ENCODE results near the gene CCDC149. TPM values are rescaled to one million over a fixed set of nuclear protein-coding genes. Genes with fewer than 3 reads are reported as not detected.

Gene CCDC149
- total RNA-seq, 1 donor from 2014 or later: 10.2 TPM

GRCh38 chr4:24837336-24837735, 75.5 kb downstream of the CCDC149 start:
- Histone ChIP-seq H3K4me3 (ENCODE audit: insufficient read depth, low read depth, low read length) (no peak overlapping the region), H3K27me3 (ENCODE audit: insufficient read depth, low read length) (no peaks in the 10 kb centered on the region), H2AFZ (ENCODE audit: low read depth, low read length) (no peak overlapping the region), H3K9ac (ENCODE audit: low read length) (no peak overlapping the region), H4K20me1 (ENCODE audit: insufficient read depth, low read length) (no peaks in the 10 kb centered on the region), H3K27ac (ENCODE audit: low read depth, low read length) (no peak overlapping the region), H3K36me3 (ENCODE audit: insufficient read depth, low read length) (no peaks in the 10 kb centered on the region), H3K4me2 (ENCODE audit: low read length) (no peak overlapping the region), H3K4me1 (ENCODE audit: insufficient read depth, low read length) (no peaks in the 10 kb centered on the region), H3K9me3 (ENCODE audit: insufficient read depth, low read depth, low read length) (no peaks in the 10 kb centered on the region), H3K79me2 (ENCODE audit: insufficient read depth, low read length) (no peaks in the 10 kb centered on the region)
- FAIRE-seq: no peak
- DNase-seq (ENCODE audit: low read depth): no peak
- Mint-ChIP-seq H3K9me3 (ENCODE audit: unreplicated experiment) (no peaks in the 10 kb centered on the region), H3K4me3 (ENCODE audit: unreplicated experiment) (no peak overlapping the region), H3K36me3 (ENCODE audit: low read depth, unreplicated experiment) (peaks cover 20% of the 10 kb centered on the region), H3K27ac (ENCODE audit: unreplicated experiment) (no peak overlapping the region), H3K27me3 (ENCODE audit: low read depth, unreplicated experiment) (no peaks in the 10 kb centered on the region), H3K4me1 (ENCODE audit: low read depth, unreplicated experiment) (no peaks in the 10 kb centered on the region)
- TF ChIP-seq CTCF (IDR thresholded peaks at IDR 0.05; ENCODE audit: insufficient read depth, low read depth, low read length) (no peak), EZH2 (IDR thresholded peaks at IDR 0.05; ENCODE audit: insufficient read depth, low read length) (no peak)

- Histone ChIP-seq H3K27ac (ENCODE audit: low read depth, low read length) (no peak overlapping the region), H3K4me1 (ENCODE audit: insufficient read depth, low read length) (no peaks in the 10 kb centered on the region), H3K4me2 (ENCODE audit: low read length) (no peak overlapping the region), H3K9me3 (ENCODE audit: insufficient read depth, low read depth, low read length) (no peaks in the 10 kb centered on the region), H3K79me2 (ENCODE audit: insufficient read depth, low read length) (no peaks in the 10 kb centered on the region), H2AFZ (ENCODE audit: low read depth, low read length) (no peak overlapping the region), H3K4me3 (ENCODE audit: insufficient read depth, low read depth, low read length) (no peak overlapping the region), H4K20me1 (ENCODE audit: insufficient read depth, low read length) (no peaks in the 10 kb centered on the region), H3K36me3 (ENCODE audit: insufficient read depth, low read length) (no peaks in the 10 kb centered on the region), H3K27me3 (ENCODE audit: insufficient read depth, low read length) (no peaks in the 10 kb centered on the region), H3K9ac (ENCODE audit: low read length) (no peak overlapping the region)
- Mint-ChIP-seq H3K27ac (ENCODE audit: unreplicated experiment) (no peak overlapping the region), H3K4me3 (ENCODE audit: unreplicated experiment) (no peak overlapping the region), H3K27me3 (ENCODE audit: low read depth, unreplicated experiment) (no peaks in the 10 kb centered on the region), H3K4me1 (ENCODE audit: low read depth, unreplicated experiment) (no peaks in the 10 kb centered on the region), H3K36me3 (ENCODE audit: low read depth, unreplicated experiment) (peaks cover 20% of the 10 kb centered on the region), H3K9me3 (ENCODE audit: unreplicated experiment) (no peaks in the 10 kb centered on the region)
- no peak for TF ChIP-seq CTCF (IDR thresholded peaks at IDR 0.05; ENCODE audit: insufficient read depth, low read depth, low read length)
- no peak for DNase-seq (ENCODE audit: low read depth)
- no peak for FAIRE-seq
Measured at GRCh38 chr4:24836661-24837242, 76.1 kb downstream of the CCDC149 start.

- Mint-ChIP-seq H3K9me3 (ENCODE audit: unreplicated experiment) (no peaks in the 10 kb centered on the region), H3K27me3 (ENCODE audit: low read depth, unreplicated experiment) (no peaks in the 10 kb centered on the region), H3K4me1 (ENCODE audit: low read depth, unreplicated experiment) (no peaks in the 10 kb centered on the region), H3K4me3 (ENCODE audit: unreplicated experiment) (no peak overlapping the region), H3K36me3 (ENCODE audit: low read depth, unreplicated experiment) (peaks cover 26% of the 10 kb centered on the region), H3K27ac (ENCODE audit: unreplicated experiment) (no peak overlapping the region)
- no peak overlapping the region for H3K4me3 ChIP-seq (ENCODE audit: insufficient read depth, low read depth, low read length)
- TF ChIP-seq EZH2 (IDR thresholded peaks at IDR 0.05; ENCODE audit: insufficient read depth, low read length): no peak
- no peak for TF ChIP-seq CTCF (IDR thresholded peaks at IDR 0.05; ENCODE audit: insufficient read depth, low read depth, low read length)
- H2AFZ ChIP-seq (ENCODE audit: low read depth, low read length): no peak overlapping the region
- no peaks in the 10 kb centered on the region for H3K4me1 ChIP-seq (ENCODE audit: insufficient read depth, low read length)
- H3K36me3 ChIP-seq (ENCODE audit: insufficient read depth, low read length): no peaks in the 10 kb centered on the region
- H3K79me2 ChIP-seq (ENCODE audit: insufficient read depth, low read length): no peaks in the 10 kb centered on the region
- DNase-seq (ENCODE audit: low read depth) (no peak), FAIRE-seq (no peak)
- H3K4me2 ChIP-seq (ENCODE audit: low read length): no peak overlapping the region
- no peak overlapping the region for H3K27ac ChIP-seq (ENCODE audit: low read depth, low read length)
- H3K9ac ChIP-seq (ENCODE audit: low read length): no peak overlapping the region
- no peaks in the 10 kb centered on the region for H3K27me3 ChIP-seq (ENCODE audit: insufficient read depth, low read length)
- H4K20me1 ChIP-seq (ENCODE audit: insufficient read depth, low read length): no peaks in the 10 kb centered on the region
- H3K9me3 ChIP-seq (ENCODE audit: insufficient read depth, low read depth, low read length): no peaks in the 10 kb centered on the region
Measured at GRCh38 chr4:24835696-24836095, 77.1 kb downstream of the CCDC149 start.

Data from astrocyte (in vitro differentiated cells and primary cell).